ENCODE results near the gene N4BP3. TPM values are rescaled to one million over a fixed set of nuclear protein-coding genes. Genes with fewer than 3 reads are reported as not detected.

The N4BP3 gene
- total RNA-seq, 4 donors from 2014 or later: 1.2 to 4.8 (median 1.3) TPM

- 89 to 100% methylated on average over 4 of the region's 4 CpGs for WGBS, 2 donors (ENCODE audit: low coverage in 1 of 2)
- TF ChIP-seq POLR2A (IDR thresholded peaks at IDR 0.05): no peak
- TF ChIP-seq CTCF (IDR thresholded peaks at IDR 0.05): no peak
- no peak for TF ChIP-seq POLR2AphosphoS5 (IDR thresholded peaks at IDR 0.05)
- TF ChIP-seq EP300 (IDR thresholded peaks at IDR 0.05): no peak
- H3K9me3 ChIP-seq: no peaks in the 10 kb centered on the region
- no peak for ATAC-seq
- H3K27ac ChIP-seq: no peak overlapping the region
- H3K36me3 ChIP-seq: peaks cover 0 to 98% of the 10 kb centered on the region in 2 donors
- peaks cover 0 to 18% (median 0%) of the 10 kb centered on the region in 3 donors for H3K4me1 ChIP-seq
- H3K27me3 ChIP-seq: no peaks in the 10 kb centered on the region
- H3K4me3 ChIP-seq: no peak overlapping the region
Observed at GRCh38 chr5:178141550-178141949, 28.2 kb downstream of the N4BP3 start.

GRCh38 chr5:178142642-178143041, 29.3 kb downstream of the N4BP3 start:
- no peak for ATAC-seq
- 83% methylated on average over 9 of the region's 20 CpGs; no CpG with 5 or more reads in 1 of the 2 donors for WGBS, 2 donors (ENCODE audit: low coverage in 1 of 2)
- peaks cover 0 to 100% of the 10 kb centered on the region in 2 donors for H3K36me3 ChIP-seq
- TF ChIP-seq POLR2A (IDR thresholded peaks at IDR 0.05) (no peak), EP300 (IDR thresholded peaks at IDR 0.05) (no peak), CTCF (IDR thresholded peaks at IDR 0.05) (no peak), POLR2AphosphoS5 (IDR thresholded peaks at IDR 0.05) (no peak)
- no peaks in the 10 kb centered on the region for H3K27me3 ChIP-seq
- H3K4me3 ChIP-seq: no peak overlapping the region
- H3K27ac ChIP-seq: no peak overlapping the region
- H3K4me1 ChIP-seq: peaks cover 0 to 18% (median 0%) of the 10 kb centered on the region in 3 donors
- H3K9me3 ChIP-seq: no peaks in the 10 kb centered on the region

- no peaks in the 10 kb centered on the region for H3K9me3 ChIP-seq
- H3K36me3 ChIP-seq: peaks cover 0 to 100% of the 10 kb centered on the region in 2 donors
- peaks cover 0 to 18% (median 0%) of the 10 kb centered on the region in 3 donors for H3K4me1 ChIP-seq
- ATAC-seq: no peak
- no peak overlapping the region for H3K4me3 ChIP-seq
- no peaks in the 10 kb centered on the region for H3K27me3 ChIP-seq
- peak overlapping the region in 1 of 4 donors; percentile 4 for H3K27ac ChIP-seq
- WGBS, 2 donors (ENCODE audit: low coverage in 1 of 2): 59% methylated on average over 5 of the region's 6 CpGs; no CpG with 5 or more reads in 1 of the 2 donors
- TF ChIP-seq POLR2A (IDR thresholded peaks at IDR 0.05) (no peak), POLR2AphosphoS5 (IDR thresholded peaks at IDR 0.05) (no peak), EP300 (IDR thresholded peaks at IDR 0.05) (no peak), CTCF (IDR thresholded peaks at IDR 0.05) (no peak)
Observed at GRCh38 chr5:178143246-178143645, 29.9 kb downstream of the N4BP3 start.

GRCh38 chr5:178143901-178144300, 30.6 kb downstream of the N4BP3 start:
- ATAC-seq: peak; percentile 68
- H3K36me3 ChIP-seq: peaks cover 0 to 100% of the 10 kb centered on the region in 2 donors
- WGBS, 2 donors (ENCODE audit: low coverage in 1 of 2): 40 to 78% methylated on average over 1 of the region's 10 CpGs

GRCh38 chr5:178145965-178146820, 32.9 kb downstream of the N4BP3 start:
- H3K4me1 ChIP-seq: peaks cover 0 to 27% (median 0%) of the 10 kb centered on the region in 3 donors
- WGBS, 2 donors (ENCODE audit: low coverage in 1 of 2): 63% methylated on average over 6 of the region's 14 CpGs; no CpG with 5 or more reads in 1 of the 2 donors
- TF ChIP-seq POLR2AphosphoS5 (IDR thresholded peaks at IDR 0.05): peak; percentile 4
- TF ChIP-seq EP300 (IDR thresholded peaks at IDR 0.05): no peak
- peak in 3 of 4 experiments; percentile 46 to 73 (median 61) for TF ChIP-seq CTCF (IDR thresholded peaks at IDR 0.05)
- TF ChIP-seq POLR2A (IDR thresholded peaks at IDR 0.05): no peak
- peak; percentile 41 for ATAC-seq
- H3K4me3 ChIP-seq: no peak overlapping the region
- no peaks in the 10 kb centered on the region for H3K27me3 ChIP-seq
- no peaks in the 10 kb centered on the region for H3K9me3 ChIP-seq
- H3K27ac ChIP-seq: no peak overlapping the region
- H3K36me3 ChIP-seq: peaks cover 0 to 100% of the 10 kb centered on the region in 2 donors

More at GRCh38 chr5:178143901-178144300, 30.6 kb downstream of the N4BP3 start:
- H3K4me1 ChIP-seq: peaks cover 0 to 18% (median 0%) of the 10 kb centered on the region in 3 donors
- H3K4me3 ChIP-seq: no peak overlapping the region
- TF ChIP-seq POLR2A (IDR thresholded peaks at IDR 0.05) (no peak), POLR2AphosphoS5 (IDR thresholded peaks at IDR 0.05) (peak; percentile 39)
- H3K9me3 ChIP-seq: no peaks in the 10 kb centered on the region
- H3K27me3 ChIP-seq: no peaks in the 10 kb centered on the region
- H3K27ac ChIP-seq: peak overlapping the region in 1 of 4 donors; percentile 4
